ENCODE data around the gene EGFR.

DNA sequence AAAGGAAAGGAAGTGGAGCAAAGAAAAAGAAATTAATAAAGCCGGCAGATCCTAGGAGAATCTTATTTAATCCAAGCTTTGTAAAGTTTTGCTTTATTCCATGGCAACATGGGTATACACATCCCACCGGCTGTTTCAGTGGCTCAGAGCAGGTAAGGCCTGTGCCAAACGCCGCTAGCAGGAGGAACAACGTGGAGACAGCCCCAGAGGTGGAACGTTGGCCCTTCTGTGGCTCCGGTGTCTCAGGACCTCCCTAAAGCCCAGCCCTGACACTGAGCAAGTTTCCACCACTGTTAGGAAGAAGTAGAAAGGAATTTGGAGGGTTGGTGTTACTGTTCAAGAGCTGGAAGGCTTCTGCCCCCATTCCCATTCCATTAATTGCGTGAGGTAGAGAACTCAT, 52.0 kb downstream of the EGFR start:
- TF ChIP-seq CTCF (IDR thresholded peaks at IDR 0.05) = no peak
- no peak for TF ChIP-seq POLR2A (IDR thresholded peaks at IDR 0.05)

Data from uterus (tissue), 2 donors.